Neural cell (in vitro differentiated cells): ENCODE data around the gene ACTL8.

Experiments used
- POLR2AphosphoS5 ChIP-seq: IDR thresholded peaks from 2 replicates; pipeline ENCODE4 v1.6.1; 2012
- RAD21 ChIP-seq: fragments of 450-650 bp; conservative IDR thresholded peaks from 2 replicates; pipeline ENCODE4 v1.6.1; 2014; ENCODE audit warnings: antibody characterized with exemption, mild to moderate bottlenecking, moderate library complexity
- TF ChIP-seq, protein P1 (sequence below): IDR thresholded peaks from 2 replicates; pipeline ENCODE4 v1.6.1; 2012; ENCODE audit warnings: borderline replicate concordance
- TF ChIP-seq, protein P2 (sequence below): fragments of 450-650 bp; IDR thresholded peaks from 2 replicates; pipeline ENCODE4 v1.5.1; 2014; ENCODE audit warnings: antibody characterized with exemption, mild to moderate bottlenecking, moderate library complexity; ENCODE audit not compliant: poor library complexity, severe bottlenecking

DNA sequence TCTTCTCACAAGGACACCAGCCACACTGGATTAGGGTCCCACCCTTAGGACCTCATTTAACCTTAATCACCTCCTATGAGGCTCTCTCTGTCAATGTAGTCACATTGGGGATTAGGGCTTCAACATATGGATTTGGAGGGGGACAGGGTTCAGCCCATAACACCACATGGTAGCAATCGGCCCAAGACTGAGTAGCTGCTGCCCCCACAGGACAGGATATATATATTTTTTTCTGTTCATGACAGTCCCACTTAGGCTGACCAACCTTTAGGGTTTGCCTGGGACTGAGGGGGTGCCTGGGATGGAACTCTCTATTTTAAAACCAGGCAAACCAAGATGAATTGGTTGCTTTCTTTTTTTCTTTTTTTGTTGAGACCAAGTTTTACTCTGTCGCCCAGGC lies 8.2 kb upstream of the ACTL8 start:
- TF ChIP-seq, protein P1, sequence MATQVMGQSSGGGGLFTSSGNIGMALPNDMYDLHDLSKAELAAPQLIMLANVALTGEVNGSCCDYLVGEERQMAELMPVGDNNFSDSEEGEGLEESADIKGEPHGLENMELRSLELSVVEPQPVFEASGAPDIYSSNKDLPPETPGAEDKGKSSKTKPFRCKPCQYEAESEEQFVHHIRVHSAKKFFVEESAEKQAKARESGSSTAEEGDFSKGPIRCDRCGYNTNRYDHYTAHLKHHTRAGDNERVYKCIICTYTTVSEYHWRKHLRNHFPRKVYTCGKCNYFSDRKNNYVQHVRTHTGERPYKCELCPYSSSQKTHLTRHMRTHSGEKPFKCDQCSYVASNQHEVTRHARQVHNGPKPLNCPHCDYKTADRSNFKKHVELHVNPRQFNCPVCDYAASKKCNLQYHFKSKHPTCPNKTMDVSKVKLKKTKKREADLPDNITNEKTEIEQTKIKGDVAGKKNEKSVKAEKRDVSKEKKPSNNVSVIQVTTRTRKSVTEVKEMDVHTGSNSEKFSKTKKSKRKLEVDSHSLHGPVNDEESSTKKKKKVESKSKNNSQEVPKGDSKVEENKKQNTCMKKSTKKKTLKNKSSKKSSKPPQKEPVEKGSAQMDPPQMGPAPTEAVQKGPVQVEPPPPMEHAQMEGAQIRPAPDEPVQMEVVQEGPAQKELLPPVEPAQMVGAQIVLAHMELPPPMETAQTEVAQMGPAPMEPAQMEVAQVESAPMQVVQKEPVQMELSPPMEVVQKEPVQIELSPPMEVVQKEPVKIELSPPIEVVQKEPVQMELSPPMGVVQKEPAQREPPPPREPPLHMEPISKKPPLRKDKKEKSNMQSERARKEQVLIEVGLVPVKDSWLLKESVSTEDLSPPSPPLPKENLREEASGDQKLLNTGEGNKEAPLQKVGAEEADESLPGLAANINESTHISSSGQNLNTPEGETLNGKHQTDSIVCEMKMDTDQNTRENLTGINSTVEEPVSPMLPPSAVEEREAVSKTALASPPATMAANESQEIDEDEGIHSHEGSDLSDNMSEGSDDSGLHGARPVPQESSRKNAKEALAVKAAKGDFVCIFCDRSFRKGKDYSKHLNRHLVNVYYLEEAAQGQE, result no peak
- TF ChIP-seq, protein P2, sequence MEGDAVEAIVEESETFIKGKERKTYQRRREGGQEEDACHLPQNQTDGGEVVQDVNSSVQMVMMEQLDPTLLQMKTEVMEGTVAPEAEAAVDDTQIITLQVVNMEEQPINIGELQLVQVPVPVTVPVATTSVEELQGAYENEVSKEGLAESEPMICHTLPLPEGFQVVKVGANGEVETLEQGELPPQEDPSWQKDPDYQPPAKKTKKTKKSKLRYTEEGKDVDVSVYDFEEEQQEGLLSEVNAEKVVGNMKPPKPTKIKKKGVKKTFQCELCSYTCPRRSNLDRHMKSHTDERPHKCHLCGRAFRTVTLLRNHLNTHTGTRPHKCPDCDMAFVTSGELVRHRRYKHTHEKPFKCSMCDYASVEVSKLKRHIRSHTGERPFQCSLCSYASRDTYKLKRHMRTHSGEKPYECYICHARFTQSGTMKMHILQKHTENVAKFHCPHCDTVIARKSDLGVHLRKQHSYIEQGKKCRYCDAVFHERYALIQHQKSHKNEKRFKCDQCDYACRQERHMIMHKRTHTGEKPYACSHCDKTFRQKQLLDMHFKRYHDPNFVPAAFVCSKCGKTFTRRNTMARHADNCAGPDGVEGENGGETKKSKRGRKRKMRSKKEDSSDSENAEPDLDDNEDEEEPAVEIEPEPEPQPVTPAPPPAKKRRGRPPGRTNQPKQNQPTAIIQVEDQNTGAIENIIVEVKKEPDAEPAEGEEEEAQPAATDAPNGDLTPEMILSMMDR, result no peak
- TF ChIP-seq POLR2AphosphoS5 (no peak), RAD21 (no peak)
